ENCODE measurements around the gene ASTN1.

Gene ASTN1

GRCh38 chr1:177142010-177142409, 22.5 kb downstream of the ASTN1 start:
- H3K4me3 ChIP-seq (ENCODE audit: low read depth, low read length): no peak overlapping the region
- no peaks in the 10 kb centered on the region for H3K27me3 ChIP-seq (replicated peaks)
- no peaks in the 10 kb centered on the region for H3K36me3 ChIP-seq (replicated peaks)
- in situ Hi-C loops (cut with HindIII; ENCODE audit: low pct_ligation_motif_present, low sequenced_read_pairs): no loop called here
- H3K27ac ChIP-seq: no peak overlapping the region
- no peak for DNase-seq
- no peak for TF ChIP-seq CTCF (IDR thresholded peaks at IDR 0.05; ENCODE audit: low read depth, low read length, missing control alignments)

- H3K4me3 ChIP-seq (ENCODE audit: low read depth, low read length): no peak overlapping the region
- TF ChIP-seq CTCF (IDR thresholded peaks at IDR 0.05; ENCODE audit: low read depth, low read length, missing control alignments): no peak
- H3K36me3 ChIP-seq (replicated peaks): no peaks in the 10 kb centered on the region
- H3K27me3 ChIP-seq (replicated peaks): no peaks in the 10 kb centered on the region
- no peak for DNase-seq
- no peak overlapping the region for H3K27ac ChIP-seq
- in situ Hi-C loops (cut with HindIII; ENCODE audit: low pct_ligation_motif_present, low sequenced_read_pairs): no loop called here
Observed at GRCh38 chr1:177138347-177138746, 26.2 kb downstream of the ASTN1 start.

- H3K36me3 ChIP-seq (replicated peaks): no peaks in the 10 kb centered on the region
- H3K4me3 ChIP-seq (ENCODE audit: low read depth, low read length): no peak overlapping the region
- no peaks in the 10 kb centered on the region for H3K27me3 ChIP-seq (replicated peaks)
- H3K27ac ChIP-seq: no peak overlapping the region
- no peak for TF ChIP-seq CTCF (IDR thresholded peaks at IDR 0.05; ENCODE audit: low read depth, low read length, missing control alignments)
- in situ Hi-C loops (cut with HindIII; ENCODE audit: low pct_ligation_motif_present, low sequenced_read_pairs): no loop called here
- no peak for DNase-seq
Observed at GRCh38 chr1:177137814-177138213, 26.7 kb downstream of the ASTN1 start.

- no peak for TF ChIP-seq CTCF (IDR thresholded peaks at IDR 0.05; ENCODE audit: low read depth, low read length, missing control alignments)
- Histone ChIP-seq H3K4me3 (ENCODE audit: low read depth, low read length) (no peak overlapping the region), H3K27ac (no peak overlapping the region), H3K36me3 (replicated peaks) (no peaks in the 10 kb centered on the region), H3K27me3 (replicated peaks) (no peaks in the 10 kb centered on the region)
- in situ Hi-C loops (cut with HindIII; ENCODE audit: low pct_ligation_motif_present, low sequenced_read_pairs): no loop called here
- no peak for DNase-seq
Observed at GRCh38 chr1:177135250-177135649, 29.3 kb downstream of the ASTN1 start.

GRCh38 chr1:177133977-177134538, 30.5 kb downstream of the ASTN1 start:
- in situ Hi-C loops (cut with HindIII; ENCODE audit: low pct_ligation_motif_present, low sequenced_read_pairs): no loop called here
- TF ChIP-seq CTCF (IDR thresholded peaks at IDR 0.05; ENCODE audit: low read depth, low read length, missing control alignments): no peak
- H3K27me3 ChIP-seq (replicated peaks): no peaks in the 10 kb centered on the region
- H3K27ac ChIP-seq: no peak overlapping the region
- H3K36me3 ChIP-seq (replicated peaks): no peaks in the 10 kb centered on the region
- no peak for DNase-seq
- no peak overlapping the region for H3K4me3 ChIP-seq (ENCODE audit: low read depth, low read length)

- in situ Hi-C loops (cut with HindIII; ENCODE audit: low pct_ligation_motif_present, low sequenced_read_pairs): no loop called here
- no peaks in the 10 kb centered on the region for H3K27me3 ChIP-seq (replicated peaks)
- H3K4me3 ChIP-seq (ENCODE audit: low read depth, low read length): no peak overlapping the region
- H3K27ac ChIP-seq: no peak overlapping the region
- no peak for TF ChIP-seq CTCF (IDR thresholded peaks at IDR 0.05; ENCODE audit: low read depth, low read length, missing control alignments)
- DNase-seq: no peak
- H3K36me3 ChIP-seq (replicated peaks): no peaks in the 10 kb centered on the region
Observed at GRCh38 chr1:177132141-177132540, 32.4 kb downstream of the ASTN1 start.

Data from brain microvascular endothelial cell (primary cell).